Measurements from ENCODE around the gene IRAG1. TPM values are rescaled to one million over a fixed set of nuclear protein-coding genes. Genes with fewer than 3 reads are reported as not detected.

The IRAG1 gene
- total RNA-seq, 4 donors from 2014 or later, result 156 to 408 (median 278) TPM

- no peak overlapping the region for H3K4me3 ChIP-seq
- peaks cover 0 to 10% of the 10 kb centered on the region in 2 donors for H3K36me3 ChIP-seq
- TF ChIP-seq POLR2AphosphoS5 (IDR thresholded peaks at IDR 0.05), result no peak
- ATAC-seq, result no peak
- H3K27me3 ChIP-seq, result no peaks in the 10 kb centered on the region
- H3K9me3 ChIP-seq, result no peaks in the 10 kb centered on the region
- peaks cover 16 to 89% (median 27%) of the 10 kb centered on the region in 3 donors for H3K4me1 ChIP-seq
- WGBS, 2 donors (ENCODE audit: low coverage in 1 of 2), result 60 to 70% methylated on average over 3 to 4 of the region's 4 CpGs
- peak overlapping the region in 3 of 4 donors; percentile 43 to 88 (median 88) for H3K27ac ChIP-seq
Measured at GRCh38 chr11:10679644-10680043, 13.9 kb downstream of the IRAG1 start.

- 69 to 84% methylated on average over 3 to 5 of the region's 5 CpGs for WGBS, 2 donors (ENCODE audit: low coverage in 1 of 2)
- H3K27ac ChIP-seq, result peak overlapping the region in 3 of 4 donors; percentile 43 to 88 (median 88)
- ATAC-seq, result no peak
- H3K9me3 ChIP-seq, result no peaks in the 10 kb centered on the region
- peaks cover 27 to 98% (median 28%) of the 10 kb centered on the region in 3 donors for H3K4me1 ChIP-seq
- peaks cover 0 to 7% of the 10 kb centered on the region in 2 donors for H3K36me3 ChIP-seq
- H3K4me3 ChIP-seq, result no peak overlapping the region
- TF ChIP-seq POLR2AphosphoS5 (IDR thresholded peaks at IDR 0.05) (no peak), POLR2A (IDR thresholded peaks at IDR 0.05) (no peak), EP300 (IDR thresholded peaks at IDR 0.05) (no peak)
- TF ChIP-seq, protein P1, sequence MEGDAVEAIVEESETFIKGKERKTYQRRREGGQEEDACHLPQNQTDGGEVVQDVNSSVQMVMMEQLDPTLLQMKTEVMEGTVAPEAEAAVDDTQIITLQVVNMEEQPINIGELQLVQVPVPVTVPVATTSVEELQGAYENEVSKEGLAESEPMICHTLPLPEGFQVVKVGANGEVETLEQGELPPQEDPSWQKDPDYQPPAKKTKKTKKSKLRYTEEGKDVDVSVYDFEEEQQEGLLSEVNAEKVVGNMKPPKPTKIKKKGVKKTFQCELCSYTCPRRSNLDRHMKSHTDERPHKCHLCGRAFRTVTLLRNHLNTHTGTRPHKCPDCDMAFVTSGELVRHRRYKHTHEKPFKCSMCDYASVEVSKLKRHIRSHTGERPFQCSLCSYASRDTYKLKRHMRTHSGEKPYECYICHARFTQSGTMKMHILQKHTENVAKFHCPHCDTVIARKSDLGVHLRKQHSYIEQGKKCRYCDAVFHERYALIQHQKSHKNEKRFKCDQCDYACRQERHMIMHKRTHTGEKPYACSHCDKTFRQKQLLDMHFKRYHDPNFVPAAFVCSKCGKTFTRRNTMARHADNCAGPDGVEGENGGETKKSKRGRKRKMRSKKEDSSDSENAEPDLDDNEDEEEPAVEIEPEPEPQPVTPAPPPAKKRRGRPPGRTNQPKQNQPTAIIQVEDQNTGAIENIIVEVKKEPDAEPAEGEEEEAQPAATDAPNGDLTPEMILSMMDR (IDR thresholded peaks at IDR 0.05), result no peak
- no peaks in the 10 kb centered on the region for H3K27me3 ChIP-seq
Measured at GRCh38 chr11:10678101-10678500, 15.5 kb downstream of the IRAG1 start.

DNA sequence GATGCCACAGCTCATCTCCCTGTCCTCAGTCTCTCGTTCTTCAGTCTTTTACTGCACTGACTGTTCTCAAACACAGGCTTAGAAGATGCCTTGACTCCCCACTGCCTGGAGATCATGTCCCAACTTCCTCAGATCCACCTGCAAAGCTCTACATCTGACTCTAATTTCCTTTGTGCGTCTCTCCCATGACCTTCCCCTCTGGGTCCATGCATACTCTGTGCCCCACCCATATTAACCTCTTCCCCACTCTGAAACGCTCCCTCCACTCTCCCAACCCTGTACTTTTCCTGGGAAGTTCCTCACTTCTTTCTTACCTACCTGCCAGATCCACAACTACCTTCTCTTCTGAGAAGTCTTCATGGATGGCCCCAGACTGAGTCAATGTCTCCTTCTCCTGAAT lies 16.6 kb downstream of the IRAG1 start:
- WGBS, 2 donors (ENCODE audit: low coverage in 1 of 2), result 61 to 85% methylated on average over 3 of the region's 3 CpGs
- Histone ChIP-seq H3K4me1 (peaks cover 21 to 98% (median 28%) of the 10 kb centered on the region in 3 donors), H3K27ac (peak overlapping the region; percentile 48 to 88 (median 84)), H3K27me3 (no peaks in the 10 kb centered on the region), H3K4me3 (no peak overlapping the region), H3K9me3 (no peaks in the 10 kb centered on the region), H3K36me3 (peaks cover 0 to 7% of the 10 kb centered on the region in 2 donors)
- no peak for ATAC-seq
- TF ChIP-seq, protein P1 (IDR thresholded peaks at IDR 0.05), result no peak
- TF ChIP-seq POLR2A (IDR thresholded peaks at IDR 0.05) (no peak), POLR2AphosphoS5 (IDR thresholded peaks at IDR 0.05) (peak; percentile 3), EP300 (IDR thresholded peaks at IDR 0.05) (no peak)

GRCh38 chr11:10674911-10675440 lies 18.6 kb downstream of the IRAG1 start:
- H3K4me3 ChIP-seq, result peak overlapping the region in 1 of 2 donors; percentile 29
- WGBS, 2 donors (ENCODE audit: low coverage in 1 of 2), result 0 to 8% methylated on average over 4 of the region's 10 CpGs
- H3K27me3 ChIP-seq, result no peaks in the 10 kb centered on the region
- peak; percentile 11 to 18 for TF ChIP-seq POLR2A (IDR thresholded peaks at IDR 0.05)
- TF ChIP-seq POLR2AphosphoS5 (IDR thresholded peaks at IDR 0.05), result peak; percentile 17
- no peak for TF ChIP-seq EP300 (IDR thresholded peaks at IDR 0.05)
- TF ChIP-seq, protein P1 (IDR thresholded peaks at IDR 0.05), result peak in 1 of 4 experiments; percentile 4
- peak; percentile 84 for ATAC-seq
- peaks cover 0 to 7% of the 10 kb centered on the region in 2 donors for H3K36me3 ChIP-seq
- H3K27ac ChIP-seq, result peak overlapping the region; percentile 81 to 88 (median 88)
- no peaks in the 10 kb centered on the region for H3K9me3 ChIP-seq
- peaks cover 18 to 100% (median 28%) of the 10 kb centered on the region in 3 donors for H3K4me1 ChIP-seq

- no peaks in the 10 kb centered on the region for H3K27me3 ChIP-seq
- peaks cover 0 to 6% of the 10 kb centered on the region in 2 donors for H3K36me3 ChIP-seq
- peak overlapping the region; percentile 81 to 88 (median 88) for H3K27ac ChIP-seq
- ATAC-seq, result peak; percentile 68
- TF ChIP-seq EP300 (IDR thresholded peaks at IDR 0.05) (no peak), POLR2AphosphoS5 (IDR thresholded peaks at IDR 0.05) (peak; percentile 72)
- peaks cover 24 to 100% (median 30%) of the 10 kb centered on the region in 3 donors for H3K4me1 ChIP-seq
- peak overlapping the region in 1 of 2 donors; percentile 29 for H3K4me3 ChIP-seq
- no peaks in the 10 kb centered on the region for H3K9me3 ChIP-seq
- 0% methylated on average over 1 to 5 of the region's 6 CpGs for WGBS, 2 donors (ENCODE audit: low coverage in 1 of 2)
Measured at GRCh38 chr11:10674440-10674855, 19.1 kb downstream of the IRAG1 start.

GRCh38 chr11:10673501-10674062 lies 20.0 kb downstream of the IRAG1 start:
- TF ChIP-seq POLR2A (IDR thresholded peaks at IDR 0.05), result no peak
- no peak for TF ChIP-seq EP300 (IDR thresholded peaks at IDR 0.05)
- no peak for TF ChIP-seq POLR2AphosphoS5 (IDR thresholded peaks at IDR 0.05)
- TF ChIP-seq, protein P1 (IDR thresholded peaks at IDR 0.05), result no peak
- 30 to 43% methylated on average over 2 to 6 of the region's 6 CpGs for WGBS, 2 donors (ENCODE audit: low coverage in 1 of 2)
- no peaks in the 10 kb centered on the region for H3K9me3 ChIP-seq
- no peaks in the 10 kb centered on the region for H3K36me3 ChIP-seq
- H3K27me3 ChIP-seq, result no peaks in the 10 kb centered on the region
- H3K27ac ChIP-seq, result peak overlapping the region; percentile 81 to 88 (median 88)
- ATAC-seq, result no peak
- no peak overlapping the region for H3K4me3 ChIP-seq
- H3K4me1 ChIP-seq, result peaks cover 31 to 100% (median 39%) of the 10 kb centered on the region in 3 donors

All from gastroesophageal sphincter (tissue), 4 donors.